Subcutaneous adipose tissue (tissue), 4 donors: ENCODE data around the gene CAMKK1. TPM values are rescaled to one million over a fixed set of nuclear protein-coding genes. Genes with fewer than 3 reads are reported as not detected.

Experiments
- CTCF ChIP-seq: fragments of 450-650 bp; IDR thresholded peaks from one replicate; pipeline ENCODE4 v1.5.1; 2016; ENCODE audit warnings: low read depth, mild to moderate bottlenecking, control low read depth, antibody characterized with exemption, moderate library complexity
- total RNA-seq, 4 donors: library from RNA; depleted of rRNA; stranded (reverse); fragments of >200 nt; gene quantifications; one replicate each; pipeline ENCODE4 v1.1.0, GENCODE V29; 2016

The CAMKK1 gene
- total RNA-seq, 4 donors from 2014 or later = 3.2 to 6.6 (median 3.8) TPM

- TF ChIP-seq CTCF = no peak
Observed at GRCh38 chr17:3873862-3874261, 19.0 kb downstream of the CAMKK1 start.

- no peak for TF ChIP-seq CTCF
Observed at GRCh38 chr17:3870871-3871306, 22.0 kb downstream of the CAMKK1 start.

GRCh38 chr17:3867606-3868005, 25.2 kb downstream of the CAMKK1 start:
- TF ChIP-seq CTCF = no peak

GRCh38 chr17:3867106-3867505, 25.7 kb downstream of the CAMKK1 start:
- no peak for TF ChIP-seq CTCF

DNA sequence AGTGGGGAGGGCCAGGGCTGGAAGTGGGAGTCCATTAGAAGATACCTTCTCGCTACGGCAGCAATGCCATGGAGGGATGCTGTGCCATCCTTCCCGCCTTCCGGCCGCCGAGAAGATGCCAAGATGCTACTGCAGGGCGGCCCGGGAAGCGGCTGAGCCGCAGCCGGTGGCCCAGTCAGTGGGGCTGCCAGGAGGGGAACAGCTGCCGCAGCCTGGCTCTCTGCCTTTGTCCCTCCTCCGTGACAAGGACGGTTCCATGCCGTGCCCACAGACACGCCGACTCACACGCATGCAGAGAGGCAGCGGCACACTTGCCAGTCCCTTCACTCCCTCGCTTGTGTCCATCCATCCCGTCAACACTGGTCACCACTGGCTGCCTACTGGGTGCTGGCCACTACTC, 26.6 kb downstream of the CAMKK1 start:
- TF ChIP-seq CTCF = no peak

DNA sequence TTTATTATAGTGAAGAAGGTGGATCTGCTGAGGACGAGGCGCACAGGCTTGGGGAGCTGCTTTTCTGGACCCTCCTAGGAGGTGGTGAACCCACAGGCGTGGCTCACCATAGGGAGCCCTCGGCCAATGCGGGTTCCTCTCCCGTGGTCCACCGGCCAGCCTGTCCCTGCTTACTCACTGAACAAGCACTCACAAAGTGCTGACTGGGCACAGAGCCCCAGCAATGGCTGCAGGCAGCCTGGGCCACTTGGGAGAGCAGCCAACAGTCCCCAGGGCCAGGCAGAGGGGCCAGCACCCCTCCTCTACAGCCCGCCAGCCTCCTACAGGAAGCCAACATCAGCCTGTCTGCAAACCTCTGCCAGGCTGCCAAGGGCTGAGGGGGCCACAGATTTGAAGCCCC, 27.7 kb downstream of the CAMKK1 start:
- no peak for TF ChIP-seq CTCF

DNA sequence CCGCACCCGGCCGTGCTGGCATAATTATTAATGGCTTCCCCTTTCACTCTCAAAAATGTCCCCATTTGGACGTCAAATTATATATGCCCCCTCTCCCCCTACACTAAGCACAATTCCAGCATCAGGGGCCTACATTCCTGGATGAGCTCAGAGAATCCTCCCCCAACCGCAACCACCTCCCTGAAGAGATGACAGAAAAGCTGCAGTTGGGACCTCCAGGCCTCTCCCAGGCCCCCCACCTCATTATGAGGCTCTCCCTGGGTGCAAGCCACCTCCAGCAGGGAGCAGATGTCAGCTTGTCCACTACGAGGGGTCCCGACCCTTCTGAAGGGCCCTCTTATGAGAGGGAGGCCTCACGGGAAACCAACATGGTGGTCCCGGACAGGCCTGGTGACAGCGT, 28.3 kb downstream of the CAMKK1 start:
- no peak for TF ChIP-seq CTCF
